Neural cell (in vitro differentiated cells): ENCODE measurements around the gene SLC35A5.

Source experiments
- EP300 ChIP-seq: fragments of 450-650 bp; conservative IDR thresholded peaks from 2 replicates; pipeline ENCODE4 v1.6.1; 2014; ENCODE audit warnings: antibody characterized with exemption, mild to moderate bottlenecking, moderate library complexity; ENCODE audit not compliant: poor library complexity, severe bottlenecking
- EZH2 ChIP-seq: fragments of 200-600, 300-800 bp; shearing (Covaris generic), sonication (generic); IDR thresholded peaks from 2 replicates; pipeline ENCODE4 v1.6.1; 2014; ENCODE audit warnings: antibody characterized with exemption, low read length, borderline replicate concordance, mild to moderate bottlenecking; ENCODE audit not compliant: insufficient read depth, poor library complexity, severe bottlenecking
- POLR2AphosphoS5 ChIP-seq: IDR thresholded peaks from 2 replicates; pipeline ENCODE4 v1.6.1; 2012
- REST ChIP-seq: IDR thresholded peaks from 2 replicates; pipeline ENCODE4 v1.6.1; 2012; ENCODE audit warnings: borderline replicate concordance
- TF ChIP-seq, protein P1 (sequence below): fragments of 450-650 bp; IDR thresholded peaks from 2 replicates; pipeline ENCODE4 v1.5.1; 2014; ENCODE audit warnings: antibody characterized with exemption, mild to moderate bottlenecking, moderate library complexity; ENCODE audit not compliant: poor library complexity, severe bottlenecking

GRCh38 chr3:112531358-112531781 lies 30.5 kb upstream of the SLC35A5 start:
- TF ChIP-seq POLR2AphosphoS5 (no peak), EP300 (no peak), REST (no peak), EZH2 (no peak)
- TF ChIP-seq, protein P1, sequence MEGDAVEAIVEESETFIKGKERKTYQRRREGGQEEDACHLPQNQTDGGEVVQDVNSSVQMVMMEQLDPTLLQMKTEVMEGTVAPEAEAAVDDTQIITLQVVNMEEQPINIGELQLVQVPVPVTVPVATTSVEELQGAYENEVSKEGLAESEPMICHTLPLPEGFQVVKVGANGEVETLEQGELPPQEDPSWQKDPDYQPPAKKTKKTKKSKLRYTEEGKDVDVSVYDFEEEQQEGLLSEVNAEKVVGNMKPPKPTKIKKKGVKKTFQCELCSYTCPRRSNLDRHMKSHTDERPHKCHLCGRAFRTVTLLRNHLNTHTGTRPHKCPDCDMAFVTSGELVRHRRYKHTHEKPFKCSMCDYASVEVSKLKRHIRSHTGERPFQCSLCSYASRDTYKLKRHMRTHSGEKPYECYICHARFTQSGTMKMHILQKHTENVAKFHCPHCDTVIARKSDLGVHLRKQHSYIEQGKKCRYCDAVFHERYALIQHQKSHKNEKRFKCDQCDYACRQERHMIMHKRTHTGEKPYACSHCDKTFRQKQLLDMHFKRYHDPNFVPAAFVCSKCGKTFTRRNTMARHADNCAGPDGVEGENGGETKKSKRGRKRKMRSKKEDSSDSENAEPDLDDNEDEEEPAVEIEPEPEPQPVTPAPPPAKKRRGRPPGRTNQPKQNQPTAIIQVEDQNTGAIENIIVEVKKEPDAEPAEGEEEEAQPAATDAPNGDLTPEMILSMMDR: peak; percentile 68
